PFSK-1 (cell line): ENCODE data around the gene GPR153.

Experiments
- FOXP2 ChIP-seq: optimal IDR thresholded peaks from 2 replicates; pipeline ENCODE3; 2011; ENCODE audit warnings: borderline replicate concordance, control low read depth, inconsistent platforms; ENCODE audit not compliant: insufficient read depth; ENCODE audit errors: extremely low read length, extremely low read depth
- POLR2AphosphoS5 ChIP-seq: IDR thresholded peaks from 2 replicates; pipeline ENCODE4 v1.6.1; 2012; ENCODE audit warnings: low read depth, mild to moderate bottlenecking, control low read depth, low read length, moderate library complexity
- SIN3A ChIP-seq: IDR thresholded peaks from 2 replicates; pipeline ENCODE4 v1.6.1; 2012; ENCODE audit warnings: mild to moderate bottlenecking, low read length, moderate library complexity, borderline replicate concordance; ENCODE audit not compliant: insufficient read depth
- TAF1 ChIP-seq: IDR thresholded peaks from 2 replicates; pipeline ENCODE4 v1.6.1; 2012; ENCODE audit warnings: low read length, control low read depth, borderline replicate concordance; ENCODE audit not compliant: insufficient read depth
- TF ChIP-seq, protein P1 (sequence below), 2 experiments: IDR thresholded peaks; 2 replicates each; pipeline versions ENCODE4 v1.6.1 to v1.8.0; 2011 to 2012; ENCODE audit warnings: low read depth in 2 of 2, low read length in 2 of 2, control low read depth in 1 of 2, inconsistent platforms in 1 of 2, mild to moderate bottlenecking in 1 of 2, moderate library complexity in 1 of 2; ENCODE audit not compliant: insufficient read depth in 1 of 2

GPR153 gene

DNA sequence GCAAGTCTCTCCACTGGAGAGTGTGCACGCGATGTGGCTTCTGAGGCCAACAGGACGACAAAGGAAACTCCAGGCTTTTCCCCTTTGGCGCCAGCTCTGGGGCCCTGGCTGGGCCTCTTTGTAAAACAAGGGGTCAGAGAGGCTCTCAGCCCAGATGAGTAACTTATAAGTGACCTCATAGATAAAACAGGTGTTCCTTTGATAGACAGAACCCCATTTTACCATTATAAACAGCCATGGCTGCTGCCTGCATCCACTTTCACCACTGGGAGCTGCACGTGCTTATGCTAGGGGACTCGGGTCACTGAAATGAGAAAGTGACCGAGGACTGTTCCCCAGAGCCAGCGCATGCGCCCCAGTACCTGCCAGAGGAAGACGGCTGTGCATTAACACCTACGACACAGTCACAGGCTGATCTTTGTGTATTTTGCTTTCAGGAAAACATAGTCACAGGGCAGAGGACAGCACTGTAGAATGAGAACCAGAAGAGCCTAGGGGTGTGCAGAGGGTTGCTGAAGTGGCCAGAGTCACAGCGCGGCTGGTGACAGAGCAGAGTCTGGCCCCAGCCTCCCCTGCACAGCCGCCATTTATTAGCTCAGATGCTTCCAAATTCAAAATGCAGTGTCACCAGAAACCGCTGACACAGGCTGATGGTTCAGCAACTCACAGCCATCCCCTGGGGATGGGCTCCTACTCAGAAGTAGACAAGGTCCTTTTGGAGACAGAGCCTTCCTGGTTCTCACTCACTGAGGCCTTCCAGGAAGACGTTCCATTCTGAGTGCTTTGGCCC lies 42.3 kb downstream of the GPR153 start:
- TF ChIP-seq TAF1 = no peak
- TF ChIP-seq, protein P1, sequence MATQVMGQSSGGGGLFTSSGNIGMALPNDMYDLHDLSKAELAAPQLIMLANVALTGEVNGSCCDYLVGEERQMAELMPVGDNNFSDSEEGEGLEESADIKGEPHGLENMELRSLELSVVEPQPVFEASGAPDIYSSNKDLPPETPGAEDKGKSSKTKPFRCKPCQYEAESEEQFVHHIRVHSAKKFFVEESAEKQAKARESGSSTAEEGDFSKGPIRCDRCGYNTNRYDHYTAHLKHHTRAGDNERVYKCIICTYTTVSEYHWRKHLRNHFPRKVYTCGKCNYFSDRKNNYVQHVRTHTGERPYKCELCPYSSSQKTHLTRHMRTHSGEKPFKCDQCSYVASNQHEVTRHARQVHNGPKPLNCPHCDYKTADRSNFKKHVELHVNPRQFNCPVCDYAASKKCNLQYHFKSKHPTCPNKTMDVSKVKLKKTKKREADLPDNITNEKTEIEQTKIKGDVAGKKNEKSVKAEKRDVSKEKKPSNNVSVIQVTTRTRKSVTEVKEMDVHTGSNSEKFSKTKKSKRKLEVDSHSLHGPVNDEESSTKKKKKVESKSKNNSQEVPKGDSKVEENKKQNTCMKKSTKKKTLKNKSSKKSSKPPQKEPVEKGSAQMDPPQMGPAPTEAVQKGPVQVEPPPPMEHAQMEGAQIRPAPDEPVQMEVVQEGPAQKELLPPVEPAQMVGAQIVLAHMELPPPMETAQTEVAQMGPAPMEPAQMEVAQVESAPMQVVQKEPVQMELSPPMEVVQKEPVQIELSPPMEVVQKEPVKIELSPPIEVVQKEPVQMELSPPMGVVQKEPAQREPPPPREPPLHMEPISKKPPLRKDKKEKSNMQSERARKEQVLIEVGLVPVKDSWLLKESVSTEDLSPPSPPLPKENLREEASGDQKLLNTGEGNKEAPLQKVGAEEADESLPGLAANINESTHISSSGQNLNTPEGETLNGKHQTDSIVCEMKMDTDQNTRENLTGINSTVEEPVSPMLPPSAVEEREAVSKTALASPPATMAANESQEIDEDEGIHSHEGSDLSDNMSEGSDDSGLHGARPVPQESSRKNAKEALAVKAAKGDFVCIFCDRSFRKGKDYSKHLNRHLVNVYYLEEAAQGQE (IDR thresholded peaks at IDR 0.05; ENCODE audit: insufficient read depth in 1 of 2, low read depth in 2 of 2, low read length in 2 of 2) = no peak
- TF ChIP-seq SIN3A = no peak
- no peak for TF ChIP-seq FOXP2
- no peak for TF ChIP-seq POLR2AphosphoS5

DNA sequence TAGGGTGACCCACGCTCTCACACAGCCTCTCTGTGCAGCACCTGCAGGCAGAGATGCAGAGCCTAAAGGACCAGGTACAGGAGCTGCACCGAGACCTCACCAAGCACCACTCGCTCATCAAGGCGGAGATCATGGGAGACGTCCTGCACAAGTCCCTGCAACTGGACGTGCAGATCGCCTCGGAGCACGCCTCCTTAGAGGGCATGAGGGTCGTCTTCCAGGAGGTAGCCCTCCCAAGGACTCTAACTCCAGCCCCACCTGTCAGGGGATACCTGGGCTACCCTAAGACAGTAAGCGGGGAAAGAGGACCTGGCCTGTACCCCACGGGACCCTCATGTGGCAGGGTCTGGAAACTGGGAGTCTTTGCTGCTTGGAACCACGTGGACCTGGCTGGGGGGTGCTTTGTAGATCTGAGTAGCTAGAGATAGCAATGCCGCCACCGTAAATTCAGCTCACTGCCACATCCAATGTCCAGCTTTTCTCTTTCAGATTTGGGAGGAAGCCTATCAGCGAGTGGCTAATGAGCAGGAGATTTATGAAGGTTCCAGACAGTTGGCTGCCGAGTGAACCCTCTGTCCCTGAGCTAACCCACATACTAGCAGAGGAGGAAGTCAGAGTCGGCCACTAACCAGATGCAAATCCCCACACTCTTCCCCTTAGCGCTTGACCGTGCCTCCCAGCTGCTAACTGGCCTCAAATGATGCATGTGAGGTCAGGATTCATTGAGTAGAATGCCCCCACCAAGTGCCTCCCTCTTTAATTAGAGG lies 48.5 kb downstream of the GPR153 start:
- no peak for TF ChIP-seq SIN3A
- TF ChIP-seq, protein P1 (IDR thresholded peaks at IDR 0.05; ENCODE audit: insufficient read depth in 1 of 2, low read depth in 2 of 2, low read length in 2 of 2) = no peak
- TF ChIP-seq POLR2AphosphoS5 = no peak
- no peak for TF ChIP-seq FOXP2
- TF ChIP-seq TAF1 = no peak

DNA sequence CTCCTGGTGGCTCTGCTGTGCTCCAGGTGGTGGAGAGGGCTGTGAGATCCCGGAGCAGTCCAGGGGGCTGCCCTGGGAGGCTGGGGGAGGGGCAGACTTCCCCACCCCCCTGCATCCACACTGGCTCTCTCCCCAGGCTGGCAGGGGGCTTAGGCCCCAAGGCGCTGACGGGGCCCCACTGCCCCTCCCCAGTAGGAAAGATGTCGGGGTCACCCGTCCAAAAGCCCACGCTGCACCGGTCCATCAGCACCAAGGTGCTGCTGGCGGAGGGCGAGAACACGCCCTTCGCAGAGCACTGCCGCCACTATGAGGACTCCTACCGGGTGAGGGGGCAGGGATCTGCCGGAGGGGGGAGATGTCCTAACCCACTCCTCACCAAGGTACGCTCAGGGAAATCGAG lies 49.2 kb downstream of the GPR153 start:
- TF ChIP-seq POLR2AphosphoS5 (no peak), FOXP2 (no peak), TAF1 (no peak), SIN3A (no peak)
- TF ChIP-seq, protein P1 (IDR thresholded peaks at IDR 0.05; ENCODE audit: insufficient read depth in 1 of 2, low read depth in 2 of 2, low read length in 2 of 2) = no peak

DNA sequence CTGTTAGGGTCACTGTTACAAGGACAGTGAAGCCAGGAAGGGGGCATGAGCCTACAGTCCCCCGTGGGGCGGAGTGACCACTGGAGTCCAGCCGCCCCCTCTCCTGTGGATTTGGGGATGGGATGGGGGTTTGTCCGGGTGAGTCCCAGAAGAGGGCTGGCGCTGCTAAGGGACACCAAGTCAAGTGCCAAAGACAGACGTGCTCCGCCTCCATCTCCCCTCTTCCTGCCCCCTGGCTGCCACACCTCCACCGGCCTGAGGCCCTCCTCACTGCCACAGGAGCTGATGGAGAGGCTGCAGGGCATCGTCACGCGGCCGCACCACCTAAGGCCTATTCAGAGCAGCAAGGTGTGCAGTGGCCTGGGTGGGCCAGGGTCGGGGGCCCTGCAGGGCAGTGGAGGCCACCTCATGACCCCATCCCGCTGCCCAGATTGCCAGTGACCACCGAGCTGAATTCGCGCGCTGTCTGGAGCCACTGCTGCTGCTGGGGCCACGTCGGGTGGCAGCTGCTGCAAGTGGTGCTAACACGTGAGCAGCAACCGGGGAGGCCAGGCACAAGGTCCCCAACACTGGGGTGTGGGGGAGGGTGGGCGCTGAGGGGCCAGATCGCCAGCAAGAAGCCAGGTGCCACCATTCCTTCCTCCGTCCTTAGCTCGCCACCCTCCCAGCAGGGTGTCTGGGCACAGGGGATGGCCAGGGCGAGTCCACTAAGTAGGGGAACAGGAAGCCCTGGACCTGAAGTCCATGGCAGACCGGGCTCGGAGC lies 50.1 kb downstream of the GPR153 start:
- no peak for TF ChIP-seq FOXP2
- no peak for TF ChIP-seq POLR2AphosphoS5
- TF ChIP-seq SIN3A = no peak
- TF ChIP-seq, protein P1 (IDR thresholded peaks at IDR 0.05; ENCODE audit: insufficient read depth in 1 of 2, low read depth in 2 of 2, low read length in 2 of 2) = no peak
- no peak for TF ChIP-seq TAF1
